Measurements from ENCODE around the gene BCAS3.
"Not testable (repeated sequence)": the region's sequence is repeated elsewhere in the genome, so short reads cannot be mapped to it uniquely, and the experiment has no call there.

BCAS3 gene

DNA sequence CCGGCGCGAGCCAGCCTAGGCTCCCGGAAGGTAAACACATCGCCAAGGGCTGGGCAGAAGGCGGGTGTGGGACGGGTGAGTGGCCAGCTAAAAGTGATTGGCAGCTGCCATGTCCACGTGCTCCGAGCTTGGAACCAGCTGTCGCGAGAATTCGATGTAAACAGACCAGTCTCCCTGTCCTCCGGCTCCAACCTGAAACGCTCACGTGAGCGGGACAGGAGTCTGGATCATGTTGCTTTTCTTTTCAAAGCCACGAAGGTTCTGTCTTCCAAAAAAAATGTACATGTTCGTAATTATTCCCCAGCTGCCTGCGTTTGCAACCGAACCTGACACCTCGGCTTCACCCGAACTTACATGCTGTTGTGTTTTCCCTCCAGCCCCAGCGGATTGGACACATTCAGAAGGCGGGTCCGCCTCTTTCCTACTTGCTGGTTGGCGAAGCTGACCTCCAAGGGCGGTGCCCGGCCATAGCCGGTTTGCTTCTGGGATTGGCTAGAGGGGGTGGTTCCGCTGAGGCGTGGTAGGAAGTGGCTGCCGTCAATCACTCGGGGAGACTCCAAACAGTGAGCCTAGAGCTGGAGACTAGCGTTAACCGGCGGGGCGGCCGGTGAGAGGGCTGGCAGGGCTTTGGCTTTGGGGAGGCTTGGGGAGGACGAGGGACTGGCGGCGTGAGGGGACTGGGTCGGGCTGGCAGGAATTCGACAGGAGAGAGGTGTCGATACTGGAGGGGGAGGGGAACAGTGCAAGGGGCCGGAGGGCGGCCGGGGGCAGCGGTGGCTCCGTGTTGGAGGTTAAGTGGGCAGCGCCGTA lies at the start of gene BCAS3:
Gene BCAS3, plus strand, starts transcription at position 544 of the 810 bp plus-strand sequence.
- DNase-seq = peak; percentile 98

DNA sequence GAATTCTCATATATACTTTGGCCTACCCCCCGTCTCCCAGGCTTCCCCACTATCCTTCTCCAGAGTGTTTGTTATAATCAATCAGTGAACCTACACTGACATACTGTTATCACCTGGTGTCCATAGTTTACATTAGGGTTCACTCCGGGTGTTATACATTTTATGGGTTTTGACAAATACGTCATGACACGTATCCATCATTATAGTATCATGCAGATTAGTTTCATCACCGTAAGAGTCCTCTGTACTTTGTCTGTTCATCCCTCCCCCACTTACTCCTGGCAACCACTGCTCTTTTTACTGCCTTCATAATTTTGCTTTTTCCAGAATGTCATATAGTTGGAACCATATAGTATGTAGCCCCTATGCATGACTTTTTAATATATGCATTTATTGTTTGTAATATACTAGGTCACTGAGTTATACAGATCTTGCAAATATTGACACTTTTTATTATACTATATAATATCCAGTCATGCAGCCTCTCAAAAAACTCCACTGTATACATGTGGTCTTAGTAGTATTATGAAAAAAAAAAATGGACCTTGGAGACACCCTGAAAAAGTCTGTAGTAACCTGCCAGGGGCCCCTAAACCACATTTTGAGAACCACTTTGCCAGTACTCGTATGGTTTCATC lies 49.3 kb upstream of the BCAS3 start:
- no peak for DNase-seq

DNA sequence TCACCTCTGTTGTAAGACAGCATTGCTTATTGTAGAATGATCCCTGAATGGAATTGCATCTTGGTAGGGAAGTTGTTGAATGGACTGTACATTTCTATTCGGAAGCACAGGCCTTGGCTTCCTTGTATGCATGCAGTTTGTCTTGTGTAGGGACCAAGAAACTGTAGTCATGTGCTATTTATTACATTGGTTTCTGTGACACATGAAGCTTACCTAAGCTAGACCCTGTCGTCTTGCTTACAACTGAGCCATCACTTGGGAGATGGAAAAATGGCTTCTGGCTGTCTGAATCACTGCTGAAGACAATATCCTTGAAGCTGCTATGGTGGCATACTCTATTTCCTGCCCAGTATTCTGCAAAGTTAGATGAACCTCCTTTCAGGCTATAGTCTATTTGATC lies 48.5 kb upstream of the BCAS3 start:
- no peak for DNase-seq

DNA sequence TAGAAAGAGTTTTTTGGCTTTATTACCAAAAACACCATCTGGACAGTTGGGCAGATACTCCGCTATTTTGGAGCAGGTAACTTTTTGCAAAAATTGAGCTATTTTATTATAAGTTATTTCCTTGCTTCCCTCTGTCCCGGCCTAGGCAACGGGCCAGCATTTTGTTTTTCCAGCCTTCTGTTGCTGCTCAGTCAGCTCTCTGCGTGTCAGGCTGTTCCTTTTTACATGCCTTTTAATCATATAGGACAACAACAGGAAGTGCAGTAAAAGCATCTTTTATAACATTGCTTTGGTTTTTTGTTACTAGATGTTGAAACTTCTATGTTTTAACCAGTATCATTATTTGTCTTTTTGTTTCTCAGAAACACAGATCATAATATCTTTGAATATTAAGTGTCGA lies 47.3 kb upstream of the BCAS3 start:
- DNase-seq = no peak

DNA sequence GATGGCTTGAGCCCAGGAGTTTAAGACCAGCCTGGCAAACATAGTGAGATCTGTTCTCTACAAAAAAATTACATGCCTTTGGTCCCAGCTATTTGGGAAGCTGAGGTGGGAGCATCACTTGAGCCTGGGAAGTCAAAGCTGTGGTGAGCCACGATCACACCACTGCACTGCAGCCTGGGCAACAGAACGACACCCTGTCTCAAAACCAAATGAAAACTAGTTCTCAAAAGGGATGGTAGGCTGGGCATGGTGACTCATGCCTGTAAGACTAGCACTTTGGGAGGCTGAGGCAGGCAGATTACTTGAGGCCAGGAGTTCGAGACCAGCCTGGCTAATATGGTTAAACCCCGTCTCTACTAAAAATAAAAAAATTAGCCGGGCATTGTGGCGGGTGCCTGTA lies 46.5 kb upstream of the BCAS3 start:
- no peak for DNase-seq

DNA sequence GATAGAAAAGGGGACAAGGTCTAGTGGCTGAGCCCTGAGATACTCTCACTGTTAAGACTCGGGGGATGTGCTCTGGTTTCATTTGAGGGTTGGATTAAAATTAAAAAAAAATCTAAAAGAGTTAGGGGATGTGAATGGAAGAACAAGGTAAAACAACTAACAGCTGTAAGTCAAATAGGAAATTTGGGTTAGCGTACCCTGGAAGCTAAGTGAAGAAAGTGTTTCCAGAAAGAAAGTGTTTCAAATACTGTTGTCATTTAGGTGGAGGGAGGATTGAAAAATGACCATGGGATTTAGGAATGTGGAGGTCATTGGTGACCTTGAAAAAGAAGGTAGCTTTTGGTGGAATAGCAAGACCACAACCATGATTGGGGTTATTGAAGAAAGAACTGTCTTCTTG lies 40.0 kb upstream of the BCAS3 start:
- no peak for DNase-seq

DNA sequence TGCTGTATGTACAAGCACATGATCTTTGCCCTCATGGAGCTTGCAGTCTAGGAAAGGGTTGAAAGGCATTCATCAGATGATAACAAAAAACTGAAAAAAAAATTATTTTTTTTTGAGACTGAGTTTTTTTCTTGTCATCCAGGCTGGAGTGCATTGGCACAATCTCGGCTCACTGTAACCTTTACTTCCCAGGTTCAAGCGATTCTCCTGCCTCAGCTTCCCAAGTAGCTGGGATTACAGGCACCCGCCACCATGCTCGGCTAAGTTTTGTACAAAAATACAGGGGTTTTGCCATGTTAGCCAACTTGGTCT lies 38.7 kb upstream of the BCAS3 start:
- DNase-seq = no peak

DNA sequence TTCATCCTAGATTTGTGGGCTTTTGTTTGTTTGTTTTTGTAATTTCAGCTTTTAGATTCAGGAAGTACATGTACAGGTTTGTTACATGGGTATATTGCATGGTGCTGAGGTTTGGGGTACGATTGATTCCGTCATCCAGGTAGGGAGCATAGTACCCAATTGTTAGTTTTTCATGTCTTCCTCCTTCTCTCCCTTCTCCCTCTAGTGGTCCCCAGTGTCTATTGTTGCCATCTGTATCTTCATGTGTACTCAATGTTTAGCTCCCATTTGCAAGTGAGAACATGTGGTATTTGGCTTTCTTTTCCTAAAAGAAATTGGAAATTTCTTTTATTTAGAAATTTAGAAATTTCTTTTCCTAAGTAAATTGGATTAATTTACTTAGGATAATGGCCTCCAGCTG lies 37.1 kb upstream of the BCAS3 start:
- no peak for DNase-seq

DNA sequence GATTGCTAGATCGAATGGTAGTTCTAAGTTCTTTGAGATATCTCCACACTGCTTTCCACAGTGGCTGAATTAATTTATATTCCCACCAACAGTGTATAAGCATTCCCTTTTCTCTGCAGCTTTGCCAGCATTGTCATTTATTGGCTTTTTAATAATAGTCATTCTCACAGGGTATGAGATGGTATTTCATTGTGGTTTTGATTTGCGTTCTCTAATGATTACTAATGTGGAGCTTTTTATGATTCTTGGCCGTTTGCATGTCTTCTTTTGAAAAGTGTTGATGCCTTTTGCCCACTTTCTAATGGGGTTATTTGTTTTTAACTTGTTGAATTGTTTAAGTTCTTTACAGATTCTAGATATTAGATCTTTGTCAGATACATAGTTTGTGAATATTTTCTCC lies 36.5 kb upstream of the BCAS3 start:
- no peak for DNase-seq

DNA sequence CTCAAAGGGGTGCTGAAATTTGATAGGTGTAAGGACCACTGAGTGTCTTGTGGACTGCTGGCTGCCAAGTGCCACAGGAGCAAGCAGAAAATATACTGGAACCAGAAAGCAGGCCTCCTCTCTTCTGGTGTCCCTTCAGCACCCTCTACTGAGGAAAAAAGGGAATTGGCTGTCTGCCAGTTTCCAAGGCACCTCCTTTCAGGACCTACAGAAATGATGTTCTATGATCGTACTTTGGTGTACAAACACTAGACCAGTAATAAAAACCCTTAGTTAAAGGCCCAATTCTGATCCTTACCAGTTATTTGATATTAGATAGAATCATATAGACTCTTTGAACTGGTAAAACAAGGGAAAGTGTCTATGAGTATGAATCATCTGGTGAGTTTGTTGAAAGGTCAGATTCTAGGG lies 35.8 kb upstream of the BCAS3 start:
- peak; percentile 59 for DNase-seq

DNA sequence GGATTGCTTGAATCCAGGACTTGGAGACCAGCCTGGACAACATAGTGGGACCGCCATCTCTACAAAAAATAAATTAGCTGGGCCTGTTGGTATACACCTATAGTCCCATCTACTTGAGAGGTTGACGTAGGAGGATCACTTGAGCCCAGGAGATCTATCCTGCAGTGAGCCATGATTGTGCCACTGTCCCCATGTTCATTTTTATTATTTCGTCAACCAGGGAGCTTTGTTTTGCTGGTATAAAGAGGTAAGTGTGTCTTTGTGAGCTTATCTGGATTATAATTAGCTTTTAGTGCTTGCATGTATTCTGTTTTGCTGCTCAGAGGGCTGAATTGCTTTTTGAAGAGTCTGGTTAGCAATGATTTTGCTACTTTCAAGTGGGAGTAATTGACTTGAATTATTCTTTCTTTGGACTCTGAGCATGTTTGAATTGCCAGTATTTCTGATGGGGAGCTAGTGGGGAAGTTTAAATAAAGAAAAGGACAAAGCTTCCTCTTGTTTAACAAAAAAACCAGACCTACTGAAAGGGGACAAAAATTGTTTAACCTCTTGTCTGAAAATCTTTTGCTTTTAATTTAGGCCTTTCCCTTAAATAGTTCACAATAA lies 31.6 kb upstream of the BCAS3 start:
- DNase-seq = no peak

DNA sequence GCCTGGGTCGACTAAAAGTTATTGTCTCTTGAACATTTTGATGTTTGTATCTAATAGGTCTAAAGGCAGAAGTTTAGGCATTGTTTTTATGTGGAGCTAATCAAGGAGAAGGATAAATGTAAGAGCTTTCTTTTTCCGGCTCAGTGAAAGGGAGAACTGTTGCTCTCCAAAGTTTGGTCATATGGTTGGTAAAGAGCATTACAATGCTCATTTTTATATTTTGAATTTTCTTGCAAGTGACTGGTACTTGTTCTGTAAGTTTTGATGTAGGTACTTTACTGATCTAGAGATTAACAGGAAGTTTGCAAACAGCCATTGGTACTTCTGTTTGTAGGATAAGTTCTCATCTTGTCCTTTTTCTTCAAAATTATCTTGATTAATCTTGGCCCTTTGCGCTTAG lies 30.9 kb upstream of the BCAS3 start:
- no peak for DNase-seq

DNA sequence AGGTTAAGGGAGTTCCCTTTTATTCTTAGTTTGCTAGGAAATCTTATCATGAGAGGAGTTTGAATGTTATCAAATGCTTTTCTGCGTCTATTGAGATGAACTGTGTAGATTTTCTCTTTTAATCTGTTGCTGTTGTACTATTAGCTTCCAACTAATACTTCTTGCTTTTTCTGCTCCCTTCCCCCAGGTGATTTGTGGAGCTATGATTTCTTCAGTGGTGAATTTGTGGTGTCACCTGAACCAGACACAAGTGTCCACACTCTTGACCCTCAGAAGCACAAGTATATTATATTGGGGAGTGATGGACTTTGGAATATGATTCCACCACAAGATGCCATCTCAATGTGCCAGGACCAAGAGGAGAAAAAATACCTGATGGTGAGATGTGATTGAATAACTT lies 29.9 kb upstream of the BCAS3 start:
- no peak for DNase-seq

DNA sequence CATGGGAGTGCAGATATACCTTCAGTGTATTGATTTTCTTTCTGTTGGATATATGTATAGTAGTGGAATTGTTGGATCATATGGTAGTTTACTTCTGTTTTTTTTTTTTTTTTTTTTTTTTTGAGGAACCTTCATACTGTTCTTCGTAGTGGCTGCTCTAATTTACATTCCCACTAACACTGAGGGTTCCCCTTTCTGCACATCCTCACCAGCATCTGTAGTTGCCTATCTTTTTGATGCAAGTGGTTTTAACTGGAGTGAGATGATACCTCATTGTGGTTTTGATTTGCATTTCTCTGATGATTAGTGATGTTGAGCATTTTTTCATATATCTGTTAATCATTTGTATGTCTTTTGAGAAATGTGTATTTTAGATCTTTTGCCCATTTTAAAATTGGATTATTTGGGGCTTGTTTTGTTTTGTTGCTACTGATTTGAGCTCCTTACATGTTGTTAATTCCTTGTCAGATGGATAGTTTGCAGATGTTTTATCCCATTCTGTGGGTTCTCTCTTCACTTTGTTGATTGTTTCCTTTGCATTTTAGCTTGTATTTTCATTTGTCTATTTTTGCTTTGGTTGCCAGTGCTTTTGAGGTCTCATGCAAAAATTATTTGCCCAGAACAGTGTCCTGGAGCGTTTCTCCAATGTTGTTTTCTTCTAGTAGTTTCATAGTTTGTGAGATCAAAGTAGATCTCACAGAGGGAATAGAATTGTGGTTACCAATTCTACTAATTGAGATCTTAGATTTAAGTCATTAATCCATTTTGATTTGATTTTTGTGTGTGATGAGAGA lies 25.0 kb upstream of the BCAS3 start:
- DNase-seq = no peak

DNA sequence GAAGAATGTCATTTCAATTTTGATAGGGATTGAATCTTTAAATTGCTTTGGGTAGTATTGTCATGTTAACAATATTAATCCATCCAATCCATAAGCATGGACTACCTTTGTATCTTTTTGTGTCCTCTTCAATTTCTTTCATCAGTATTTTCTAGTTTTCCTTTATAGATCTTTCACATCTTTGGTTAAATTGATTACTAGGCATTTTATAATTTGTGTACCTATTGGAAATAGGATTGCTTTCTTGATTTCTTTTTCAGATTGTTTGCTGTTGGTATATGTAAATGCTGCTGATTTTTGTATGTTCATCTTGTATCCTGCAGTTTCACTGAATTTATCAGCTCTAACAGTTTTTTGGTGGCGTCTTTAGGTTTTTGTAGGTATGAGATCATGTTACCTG lies 24.1 kb upstream of the BCAS3 start:
- no peak for DNase-seq

DNA sequence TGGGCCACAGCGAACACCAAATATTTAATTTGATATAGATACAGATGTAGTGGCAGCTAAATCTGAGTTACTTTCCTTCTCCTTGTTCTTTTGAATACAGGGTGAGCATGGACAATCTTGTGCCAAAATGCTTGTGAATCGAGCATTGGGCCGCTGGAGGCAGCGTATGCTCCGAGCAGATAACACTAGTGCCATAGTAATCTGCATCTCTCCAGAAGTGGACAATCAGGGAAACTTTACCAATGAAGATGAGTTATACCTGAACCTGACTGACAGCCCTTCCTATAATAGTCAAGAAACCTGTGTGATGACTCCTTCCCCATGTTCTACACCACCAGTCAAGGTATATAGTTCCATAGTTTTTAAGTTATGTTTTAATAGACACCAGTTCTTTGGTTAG lies 21.2 kb upstream of the BCAS3 start:
- DNase-seq = no peak

DNA sequence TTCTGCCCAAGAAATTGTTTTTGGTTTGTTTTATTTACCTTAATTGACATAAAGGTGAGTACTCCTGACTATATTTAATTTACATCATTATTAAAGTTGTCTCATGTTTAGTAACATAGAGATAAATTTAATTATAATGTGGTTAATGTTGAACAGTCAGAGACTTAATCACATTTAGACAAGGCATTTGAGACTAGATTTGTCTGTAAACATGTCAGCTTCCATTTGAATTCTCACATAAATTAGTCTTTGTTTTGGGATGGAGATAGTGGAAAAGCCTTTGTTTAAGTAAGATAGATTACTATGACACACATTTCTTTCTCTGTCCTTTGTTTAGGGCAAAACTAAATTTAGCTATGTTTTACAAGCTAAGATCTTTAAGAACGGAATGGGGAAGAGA lies 18.5 kb upstream of the BCAS3 start:
- DNase-seq = no peak

DNA sequence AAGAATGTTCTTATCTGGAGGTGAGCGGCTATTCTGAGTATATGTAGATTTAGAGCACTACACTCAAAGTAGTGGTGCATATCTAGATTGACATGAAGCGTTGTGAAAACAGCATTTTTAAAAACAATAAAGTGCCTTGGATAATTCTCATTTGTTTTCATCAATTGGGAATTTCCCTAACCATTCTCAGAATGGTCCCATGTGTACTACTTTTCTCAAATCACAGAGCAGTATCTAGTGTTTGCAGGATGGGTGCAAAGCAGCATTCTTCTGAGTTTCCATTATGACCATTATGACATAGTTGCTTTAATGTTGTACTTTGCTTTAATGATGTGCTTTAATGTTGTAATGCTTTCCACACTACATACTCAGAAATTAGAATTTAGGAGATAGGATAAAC lies 16.2 kb upstream of the BCAS3 start:
- DNase-seq = no peak

DNA sequence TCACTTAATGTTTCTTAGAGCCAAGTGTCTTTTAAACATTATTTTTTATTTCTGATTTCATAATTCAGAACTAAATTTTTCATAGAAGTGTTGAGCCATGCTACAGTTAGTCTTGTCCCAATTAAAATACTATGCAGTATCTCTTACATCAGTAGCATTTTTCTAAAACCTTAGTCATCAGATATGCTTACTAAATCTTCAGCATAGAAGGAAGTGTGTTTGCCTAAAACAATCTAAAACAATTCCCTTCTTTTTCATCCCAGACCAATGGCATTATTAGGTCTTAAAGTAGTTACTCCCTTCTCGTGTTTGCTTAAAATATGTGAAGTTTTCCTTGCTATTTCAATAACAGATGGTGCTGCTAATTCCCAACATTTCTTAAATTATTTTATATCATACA lies 13.6 kb upstream of the BCAS3 start:
- no peak for DNase-seq

DNA sequence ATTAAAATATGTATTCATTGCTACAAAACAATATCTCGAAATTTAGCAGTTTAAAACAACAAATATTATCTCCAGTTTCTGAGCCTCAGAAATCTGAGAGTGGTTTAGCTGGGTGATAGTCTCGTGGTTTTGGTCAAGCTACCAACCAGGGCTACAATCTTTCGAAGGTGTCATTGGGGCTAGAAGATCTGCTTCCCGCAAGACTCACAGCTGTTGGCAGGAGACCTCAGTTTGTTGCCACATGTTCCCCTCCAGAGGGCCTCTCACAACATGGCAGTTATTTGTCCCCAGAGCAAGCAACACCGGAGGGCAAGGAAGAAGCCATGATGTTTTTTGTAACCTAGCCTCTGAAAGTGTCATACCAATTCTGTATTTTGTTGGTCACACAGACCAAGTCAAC lies 12.0 kb upstream of the BCAS3 start:
- DNase-seq = no peak

DNA sequence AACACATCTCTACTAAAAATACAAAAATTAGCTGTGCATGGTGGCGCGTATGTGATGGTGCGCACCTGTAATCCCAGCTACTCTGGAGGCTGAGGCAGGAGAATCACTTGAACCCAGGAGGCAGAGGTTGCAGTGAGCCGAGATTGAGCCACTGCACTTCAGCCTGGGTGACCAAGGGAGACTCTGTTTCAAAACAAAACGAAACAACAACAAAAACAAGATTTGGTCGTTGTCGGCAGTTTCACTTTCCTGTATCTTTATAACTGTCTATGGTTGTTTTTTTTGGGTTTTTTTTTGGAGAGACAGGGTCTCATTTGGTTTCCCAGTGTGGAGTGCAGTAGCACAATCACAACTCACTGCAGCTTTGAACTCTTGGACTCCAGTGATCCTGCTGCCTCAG lies 8.9 kb upstream of the BCAS3 start:
- DNase-seq = not testable (repeated sequence)

DNA sequence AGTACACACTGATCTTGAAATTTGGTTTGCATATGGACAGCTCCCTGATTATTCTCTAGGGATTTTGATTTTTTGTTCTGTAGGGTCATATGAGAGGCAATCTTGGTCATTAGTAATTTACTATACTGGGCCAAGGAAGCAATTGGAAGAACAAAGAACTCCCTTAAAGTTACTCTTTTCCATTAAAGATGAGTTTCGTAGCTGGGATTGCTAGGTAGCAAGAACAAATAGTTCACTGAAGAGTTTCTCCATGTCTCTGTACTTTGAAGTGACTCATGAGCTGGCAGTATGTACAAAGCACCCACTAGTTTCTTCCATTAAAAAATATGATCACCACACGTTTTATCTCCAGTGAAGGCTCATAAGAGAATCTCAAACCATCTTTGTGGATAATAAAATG lies 6.2 kb upstream of the BCAS3 start:
- no peak for DNase-seq

DNA sequence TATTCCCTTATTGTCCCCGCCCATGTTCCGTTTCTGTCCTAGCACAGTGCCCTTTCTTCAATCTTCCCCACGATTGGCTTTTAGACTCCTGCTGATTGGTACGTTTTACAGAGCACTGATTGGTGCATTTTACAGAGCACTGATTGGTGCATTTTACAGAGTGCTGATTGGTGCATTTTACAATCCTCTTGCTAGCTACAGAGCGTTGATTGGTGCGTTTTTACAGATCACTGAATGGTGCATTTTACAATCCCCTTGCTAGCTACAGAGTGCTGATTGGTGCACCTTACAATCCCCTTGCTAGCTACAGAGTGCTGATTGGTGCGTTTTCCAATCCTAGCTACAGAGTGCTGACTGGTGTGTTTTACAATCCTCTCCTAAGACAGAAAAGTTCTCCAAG lies 3.0 kb upstream of the BCAS3 start:
- DNase-seq = not testable (repeated sequence)

DNA sequence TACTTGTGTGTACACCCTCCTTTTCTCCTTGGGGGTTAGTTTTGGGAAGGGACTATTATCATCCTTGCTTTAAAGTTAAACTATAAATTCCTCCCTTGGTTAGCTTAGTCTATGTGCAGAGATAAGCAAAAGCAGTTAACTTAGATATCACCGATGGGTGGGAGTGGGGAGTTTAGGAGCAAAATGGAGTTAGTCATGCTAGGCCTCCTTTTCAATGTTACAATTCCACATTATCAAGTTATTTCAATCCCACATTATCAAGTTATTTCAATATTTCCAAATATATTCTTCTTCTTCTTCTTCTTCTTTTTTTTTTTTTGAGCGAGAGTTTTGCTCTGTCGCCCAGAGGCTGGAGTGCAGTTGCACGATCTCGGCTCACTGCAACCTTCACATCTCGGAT lies 1.7 kb upstream of the BCAS3 start:
- no peak for DNase-seq
